Cardiac fibroblast (primary cell): ENCODE results near the gene XYLB.
A peak's percentile ranks its signal among the peaks of the same experiment; 100 is the strongest.

Source experiments
- DNase-seq, 2 donors: peaks; one replicate each; pipeline versions ENCODE4 v3.0.0 to v3.0.0-alpha.2; 2010; ENCODE audit warnings: low read depth in 2 of 2
- H3K4me3 ChIP-seq, 2 donors: replicated peaks in 1 of 2; 1 replicate in 1 of 2; 2 replicates in 1 of 2; pipeline ENCODE4 v1.5.1; 2011; ENCODE audit warnings: low read depth in 2 of 2, low read length in 2 of 2, mild to moderate bottlenecking in 2 of 2, moderate library complexity in 1 of 2
- CTCF ChIP-seq: IDR thresholded peaks from one replicate; pipeline ENCODE4 v1.5.1; 2011; ENCODE audit warnings: low read depth, mild to moderate bottlenecking, low read length, inconsistent platforms

Gene XYLB

GRCh38 chr3:38387862-38388261 is 41.3 kb downstream of the XYLB start:
- no peak for DNase-seq
- H3K4me3 ChIP-seq = no peak overlapping the region
- no peak for TF ChIP-seq CTCF

DNA sequence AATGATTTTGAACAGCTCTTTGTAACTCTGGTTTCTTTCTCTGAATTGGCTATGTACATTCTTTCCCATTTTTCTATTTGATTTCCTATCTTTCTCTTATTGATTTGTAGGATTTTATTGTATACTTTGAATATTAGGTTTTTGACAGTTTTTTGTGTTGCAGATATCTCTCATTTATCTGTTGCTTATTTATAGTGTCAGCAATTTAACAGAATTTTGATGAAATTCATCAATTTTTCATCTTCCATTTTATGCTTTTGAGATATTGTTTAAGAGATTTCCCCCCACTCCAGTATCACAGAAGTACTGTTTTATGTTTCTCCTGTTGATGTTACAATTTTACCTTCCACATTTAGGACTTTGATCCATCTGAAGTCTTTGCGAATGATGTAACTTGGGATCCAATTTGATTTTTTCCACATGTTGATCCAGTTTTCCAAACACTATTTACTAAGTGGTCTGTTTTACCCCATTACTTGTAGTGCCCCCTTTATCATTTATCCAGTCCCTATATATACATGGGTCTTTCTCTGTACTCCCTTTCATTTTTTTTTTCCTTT is 46.1 kb downstream of the XYLB start:
- DNase-seq = no peak
- no peak for TF ChIP-seq CTCF
- H3K4me3 ChIP-seq = no peak overlapping the region

DNA sequence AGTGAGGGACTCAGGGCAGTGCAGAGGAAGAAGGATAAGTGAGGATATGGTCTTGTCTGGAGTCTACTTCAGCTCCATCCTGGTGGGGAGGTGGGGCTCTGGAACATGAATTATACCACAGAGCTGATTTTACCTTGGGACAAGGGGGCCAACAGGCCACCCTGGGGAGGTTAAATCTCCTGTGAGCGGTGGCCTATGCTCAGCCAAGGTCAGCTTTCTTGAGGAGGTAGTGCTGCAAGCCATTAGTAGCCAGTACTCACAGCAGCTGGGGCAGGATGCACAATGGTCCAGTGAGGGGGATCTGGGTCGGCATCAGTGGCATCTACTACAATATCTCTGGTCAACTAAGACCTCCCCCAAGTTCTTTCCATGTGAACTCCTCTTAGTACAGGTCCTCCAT is 49.7 kb downstream of the XYLB start:
- DNase-seq = no peak
- H3K4me3 ChIP-seq = no peak overlapping the region
- no peak for TF ChIP-seq CTCF

- H3K4me3 ChIP-seq = no peak overlapping the region
- DNase-seq = no peak
- TF ChIP-seq CTCF = no peak
Observed at GRCh38 chr3:38396861-38397260, 50.3 kb downstream of the XYLB start.

- H3K4me3 ChIP-seq = no peak overlapping the region
- DNase-seq = peak; percentile 44 to 52
Observed at GRCh38 chr3:38397320-38397719, 50.7 kb downstream of the XYLB start.

DNA sequence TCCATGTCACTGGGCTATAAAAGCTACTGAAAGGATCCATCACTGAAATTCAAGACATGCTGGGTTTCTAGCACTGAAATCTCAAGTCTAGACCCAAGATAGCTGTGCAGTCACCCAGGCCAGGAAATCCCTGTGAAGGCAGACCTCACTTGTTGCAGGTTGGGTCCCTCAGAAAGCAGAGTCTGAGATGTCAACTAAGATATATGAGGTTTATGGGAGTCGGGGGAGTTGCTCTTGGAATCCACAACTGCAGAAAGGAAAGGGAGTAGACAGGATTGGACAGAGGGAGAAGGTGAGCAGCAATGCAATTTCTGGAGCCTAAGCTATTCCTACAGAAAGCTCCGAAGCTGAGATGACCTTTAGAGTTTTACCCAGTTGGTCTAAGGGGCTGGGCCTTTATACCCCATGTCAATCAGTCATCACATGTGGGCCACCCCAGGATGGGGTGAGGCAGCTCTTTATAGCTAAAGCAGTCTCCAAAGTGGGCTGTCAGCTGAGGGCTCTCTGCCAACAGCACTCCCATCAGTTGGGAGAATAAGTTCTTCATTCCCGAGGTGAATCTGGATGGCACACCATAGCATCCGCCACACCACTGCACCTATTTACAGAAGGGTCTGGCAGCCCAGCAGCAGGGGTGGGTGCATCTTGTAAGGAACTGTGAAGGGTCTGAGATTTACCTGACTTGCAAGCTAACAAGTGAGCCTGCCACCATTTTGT is 54.8 kb downstream of the XYLB start:
- DNase-seq = no peak
- no peak for TF ChIP-seq CTCF
- H3K4me3 ChIP-seq = no peak overlapping the region

More at GRCh38 chr3:38397320-38397719, 50.7 kb downstream of the XYLB start:
- no peak for TF ChIP-seq CTCF

DNA sequence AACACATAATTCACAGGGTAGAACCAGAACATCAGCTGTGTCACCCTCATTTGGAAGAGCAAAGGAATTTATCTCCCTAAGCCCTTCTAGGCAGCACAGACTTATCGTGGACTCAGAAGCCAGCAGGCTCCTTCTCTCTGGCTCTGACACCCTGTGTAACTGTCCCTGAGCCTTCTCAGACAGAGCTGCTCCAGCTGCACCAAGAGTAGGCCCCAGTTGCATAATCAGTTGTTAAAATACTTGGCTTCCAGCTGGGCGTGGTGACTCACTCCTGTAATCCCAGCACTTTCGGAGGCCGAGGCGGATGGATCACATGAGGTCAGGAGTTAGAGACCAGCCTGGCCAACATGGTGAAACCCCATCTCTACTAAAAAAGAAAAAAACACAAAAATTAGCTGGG is 57.7 kb downstream of the XYLB start:
- H3K4me3 ChIP-seq = no peak overlapping the region
- TF ChIP-seq CTCF = no peak
- peak; percentile 72 to 85 for DNase-seq
